HepG2 (cell line): ENCODE data around the gene VAMP2. TPM values are rescaled to one million over a fixed set of nuclear protein-coding genes. Genes with fewer than 3 reads are reported as not detected.

ENCODE experiments used
- ARID3A ChIP-seq: IDR thresholded peaks from 2 replicates; pipeline ENCODE4 v1.6.1; 2012; ENCODE audit warnings: low read depth, low read length, improper control_type of control experiment
- ATF2 ChIP-seq: sonication (generic); formaldehyde crosslinking; IDR thresholded peaks from 2 replicates; pipeline ENCODE4 v1.4.0; 2020; ENCODE audit warnings: missing genetic modification reagents
- ATF4 ChIP-seq, 2 experiments: fragments of 450-650 bp in 1 of 2; sonication (generic) in 1 of 2; formaldehyde crosslinking; IDR thresholded peaks; 2 replicates each; pipeline versions ENCODE4 v1.5.0 to v1.8.0; 2020 to 2022; ENCODE audit warnings: mild to moderate bottlenecking in 1 of 2, missing genetic modification reagents in 1 of 2
- ATF7 ChIP-seq, 2 experiments: fragments of 450-650 bp in 1 of 2; sonication (generic) in 1 of 2; formaldehyde crosslinking in 1 of 2; IDR thresholded peaks; 2 replicates each; pipeline versions ENCODE4 v1.4.0 to v1.6.1; 2016 to 2020; ENCODE audit warnings: antibody characterized with exemption in 1 of 2, mild to moderate bottlenecking in 1 of 2, missing genetic modification reagents in 1 of 2
- BRF2 ChIP-seq: sonication (generic); formaldehyde crosslinking; IDR thresholded peaks from 2 replicates; pipeline ENCODE4 v1.8.1; 2022; ENCODE audit warnings: mild to moderate bottlenecking, missing genetic modification reagents
- FOXO4 ChIP-seq: sonication (generic); formaldehyde crosslinking; conservative IDR thresholded peaks from 2 replicates; pipeline ENCODE4 v1.8.1; 2023; ENCODE audit warnings: missing genetic modification reagents
- GATAD1 ChIP-seq: IDR thresholded peaks from 2 replicates; pipeline ENCODE4 v1.6.1; 2016; ENCODE audit warnings: missing genetic modification reagents, missing compliant biosample characterization
- HBP1 ChIP-seq: IDR thresholded peaks from 2 replicates; pipeline ENCODE4 v1.6.1; 2016; ENCODE audit warnings: low read depth, control low read depth
- KMT2B ChIP-seq: IDR thresholded peaks from 2 replicates; pipeline ENCODE4 v1.6.1; 2016; ENCODE audit warnings: missing genetic modification reagents, missing compliant biosample characterization
- LCORL ChIP-seq, 2 experiments: fragments of 450-650 bp in 1 of 2; sonication (generic) in 1 of 2; formaldehyde crosslinking in 1 of 2; IDR thresholded peaks; 2 replicates each; pipeline versions ENCODE4 v1.5.0 to v1.6.1; 2017 to 2020; ENCODE audit warnings: antibody characterized with exemption in 1 of 2, missing genetic modification reagents in 1 of 2
- NFE2L2 ChIP-seq: fragments of 150-350 bp; IDR thresholded peaks from 2 replicates; pipeline ENCODE4 v1.6.1; 2014; ENCODE audit warnings: low read length
- PCBP2 ChIP-seq: fragments of 200-400 bp; formaldehyde crosslinking; optimal IDR thresholded peaks from 2 replicates; pipeline ENCODE3; 2018; ENCODE audit warnings: low read length, low read depth; ENCODE audit not compliant: poor library complexity, severe bottlenecking
- PREB ChIP-seq: sonication (generic); formaldehyde crosslinking; IDR thresholded peaks from 2 replicates; pipeline ENCODE4 v1.4.0; 2020; ENCODE audit warnings: missing genetic modification reagents
- PRPF4 ChIP-seq: fragments of 200-400 bp; formaldehyde crosslinking; IDR thresholded peaks from 2 replicates; pipeline ENCODE4 v1.6.1; 2016; ENCODE audit warnings: low read length, low read depth; ENCODE audit not compliant: poor library complexity, severe bottlenecking
- TMF1 ChIP-seq: sonication (generic); formaldehyde crosslinking; IDR thresholded peaks from 2 replicates; pipeline ENCODE4 v1.8.1; 2022; ENCODE audit warnings: low read depth, missing genetic modification reagents
- XRCC5 ChIP-seq: fragments of 200-400 bp; formaldehyde crosslinking; optimal IDR thresholded peaks from 2 replicates; pipeline ENCODE3; 2017; ENCODE audit warnings: mild to moderate bottlenecking, low read length
- ZIK1 ChIP-seq: sonication (generic); formaldehyde crosslinking; IDR thresholded peaks from 2 replicates; pipeline ENCODE4 v1.5.0; 2020; ENCODE audit warnings: mild to moderate bottlenecking, low read depth, missing genetic modification reagents, borderline replicate concordance
- ZNF24 ChIP-seq: fragments of 450-650 bp; IDR thresholded peaks from 2 replicates; pipeline ENCODE4 v1.6.1; 2017; ENCODE audit warnings: antibody characterized with exemption, mild to moderate bottlenecking
- ZNF780A ChIP-seq: sonication (generic); formaldehyde crosslinking; IDR thresholded peaks from 2 replicates; pipeline ENCODE4 v1.8.0; 2022; ENCODE audit warnings: mild to moderate bottlenecking, missing genetic modification reagents, moderate library complexity
- polyA plus RNA-seq, 8 experiments: library from polyadenylated mRNA; depleted of rRNA in 3 of 8; stranded (reverse) in 7 of 8; unstranded in 1 of 8; fragments of >200 nt; fragmentation: Illumina TruSeq in 4 of 8; extraction: Trizol in 4 of 8; gene quantifications; 2 replicates each; pipeline versions ENCODE4 v1.2.1 to v1.2.3, GENCODE V29; 2011 to 2016; ENCODE audit warnings: low read depth in 4 of 8, missing spikeins in 1 of 8, mixed read lengths in 1 of 8; ENCODE audit not compliant: insufficient read depth in 1 of 8
- total RNA-seq, 5 experiments: library from RNA; depleted of rRNA; stranded (reverse); fragments of >200 nt; fragmentation: Illumina TruSeq; extraction: Trizol; gene quantifications; 2 replicates each; pipeline ENCODE4 v1.2.3, GENCODE V29; 2016; ENCODE audit warnings: low read depth in 1 of 5

VAMP2 gene
- total and polyA plus RNA-seq, 2 of the 13 experiments (the other 11 are each of a cell fraction or from before 2014, with no cell fraction given): 3.9 to 17.2 TPM

GRCh38 chr17:8156246-8156992 is 6.3 kb downstream of the VAMP2 start (continued):
- no peak for TF ChIP-seq ARID3A
- TF ChIP-seq ATF4 (CRISPR knock-in tag; IDR thresholded peaks at IDR 0.05): 0 out of 4 replicates have a peak, but pooled peaks of 1 of the 2 experiments have one; percentile 13
- TF ChIP-seq LCORL (IDR thresholded peaks at IDR 0.05): no peak
- TF ChIP-seq LCORL (CRISPR knock-in tag; IDR thresholded peaks at IDR 0.05): peak; percentile 36; the same call in 1 of the 2 replicates
- TF ChIP-seq PRPF4: no peak
- no peak for TF ChIP-seq HBP1 (CRISPR knock-in tag)
- TF ChIP-seq ATF7 (IDR thresholded peaks at IDR 0.05): peak; percentile 42; the same call in 1 of the 2 replicates
- 0 out of 2 replicates have a peak, but pooled peaks have one; percentile 49 for TF ChIP-seq ATF7 (CRISPR knock-in tag; IDR thresholded peaks at IDR 0.05)
- no peak for TF ChIP-seq PCBP2
- no peak for TF ChIP-seq NFE2L2
- no peak for TF ChIP-seq ZNF24
- TF ChIP-seq BRF2 (CRISPR knock-in tag): no peak
- TF ChIP-seq FOXO4 (CRISPR knock-in tag): no peak
- TF ChIP-seq GATAD1 (CRISPR knock-in tag): peak; percentile 69
- TF ChIP-seq XRCC5: no peak
- no peak for TF ChIP-seq PREB (CRISPR knock-in tag)
- peak; percentile 69 for TF ChIP-seq ATF2 (CRISPR knock-in tag)
- TF ChIP-seq ZNF780A (CRISPR knock-in tag): no peak
- TF ChIP-seq ZIK1 (CRISPR knock-in tag): no peak
- TF ChIP-seq KMT2B (CRISPR knock-in tag): no peak
- no peak for TF ChIP-seq TMF1 (CRISPR knock-in tag)
